ENCODE data around the gene CYP24A1. TPM values are rescaled to one million over a fixed set of nuclear protein-coding genes. Genes with fewer than 3 reads are reported as not detected.

The CYP24A1 gene
- polyA plus RNA-seq, 1 of the 3 experiments (the other 2 are of a cell fraction), result 8.8 TPM

GRCh38 chr20:54153847-54154246 is 19.9 kb downstream of the CYP24A1 start (continued):
- no peak for TF ChIP-seq IRF3 (IDR thresholded peaks at IDR 0.05; ENCODE audit: low read depth, low read length)

- H3K36me3 ChIP-seq (replicated peaks in 1 of 2; ENCODE audit: control insufficient read depth in 1 of 2, insufficient read depth in 2 of 2, low read length in 1 of 2), result no peaks in the 10 kb centered on the region
- H3K9me3 ChIP-seq, result no peaks in the 10 kb centered on the region
- no peak overlapping the region for H2AFZ ChIP-seq (ENCODE audit: low read depth)
- ChIA-PET POLR2A (no interaction called here), CTCF (no interaction called here)
- H3K9me2 ChIP-seq, result no peaks in the 10 kb centered on the region
- no peak overlapping the region for H3K27ac ChIP-seq (ENCODE audit: low read depth in 2 of 2, low read length in 1 of 2)
- H4K20me1 ChIP-seq (ENCODE audit: insufficient read depth), result no peaks in the 10 kb centered on the region
- WGBS (ENCODE audit: low lambda C conversion rate), result 78% methylated on average over 2 of the region's 2 CpGs
- H3F3A ChIP-seq (replicated peaks; ENCODE audit: insufficient read depth), result no peaks in the 10 kb centered on the region
- DNase-seq, result no peak
- H3K4me2 ChIP-seq, result no peak overlapping the region
- no peaks in the 10 kb centered on the region for H3K27me3 ChIP-seq (ENCODE audit: insufficient read depth)
- H3K4me1 ChIP-seq (ENCODE audit: control insufficient read depth in 1 of 2, insufficient read depth in 2 of 2, low read depth in 1 of 2, low read length in 1 of 2), result no peaks in the 10 kb centered on the region
- TF ChIP-seq TAF1 (IDR thresholded peaks at IDR 0.05; ENCODE audit: borderline replicate concordance, low read depth, low read length), result no peak
- TF ChIP-seq REST (IDR thresholded peaks at IDR 0.05; ENCODE audit: low read depth, low read length), result no peak
- no peak for TF ChIP-seq NRF1 (IDR thresholded peaks at IDR 0.05; ENCODE audit: low read depth, low read length)
- TF ChIP-seq MEF2A (IDR thresholded peaks at IDR 0.05; ENCODE audit: borderline replicate concordance, low read depth), result no peak
- no peak for TF ChIP-seq MXI1 (IDR thresholded peaks at IDR 0.05; ENCODE audit: low read depth, low read length)
- TF ChIP-seq TEAD4 (IDR thresholded peaks at IDR 0.05; ENCODE audit: borderline replicate concordance, insufficient read depth), result no peak
- no peak for TF ChIP-seq EZH2phosphoT487 (IDR thresholded peaks at IDR 0.05; ENCODE audit: borderline replicate concordance, low read depth)
- TF ChIP-seq SMC3 (IDR thresholded peaks at IDR 0.05; ENCODE audit: low read depth, low read length), result no peak
- no peak for TF ChIP-seq RAD21 (IDR thresholded peaks at IDR 0.05; ENCODE audit: low read length)
- no peak for TF ChIP-seq YY1 (IDR thresholded peaks at IDR 0.05; ENCODE audit: low read depth)
- no peak for TF ChIP-seq ZBTB33 (IDR thresholded peaks at IDR 0.05; ENCODE audit: borderline replicate concordance, low read depth)
- TF ChIP-seq RCOR1 (IDR thresholded peaks at IDR 0.05; ENCODE audit: low read length), result no peak
- TF ChIP-seq FOXM1 (IDR thresholded peaks at IDR 0.05; ENCODE audit: low read depth), result no peak
- TF ChIP-seq TCF12 (IDR thresholded peaks at IDR 0.05), result no peak
- TF ChIP-seq RFX5 (IDR thresholded peaks at IDR 0.05; ENCODE audit: low read length), result no peak
- H3K79me2 ChIP-seq (ENCODE audit: insufficient read depth), result no peaks in the 10 kb centered on the region
- H3K4me3 ChIP-seq (ENCODE audit: low read depth in 2 of 2, low read length in 1 of 2), result no peak overlapping the region
- H3K9ac ChIP-seq, result no peak overlapping the region
Observed at GRCh38 chr20:54153041-54153327, 20.8 kb downstream of the CYP24A1 start.

Data from SK-N-SH (cell line).